ENCODE results near the gene PRPF39.
A peak's percentile ranks its signal among the peaks of the same experiment; 100 is the strongest.

The PRPF39 gene

DNA sequence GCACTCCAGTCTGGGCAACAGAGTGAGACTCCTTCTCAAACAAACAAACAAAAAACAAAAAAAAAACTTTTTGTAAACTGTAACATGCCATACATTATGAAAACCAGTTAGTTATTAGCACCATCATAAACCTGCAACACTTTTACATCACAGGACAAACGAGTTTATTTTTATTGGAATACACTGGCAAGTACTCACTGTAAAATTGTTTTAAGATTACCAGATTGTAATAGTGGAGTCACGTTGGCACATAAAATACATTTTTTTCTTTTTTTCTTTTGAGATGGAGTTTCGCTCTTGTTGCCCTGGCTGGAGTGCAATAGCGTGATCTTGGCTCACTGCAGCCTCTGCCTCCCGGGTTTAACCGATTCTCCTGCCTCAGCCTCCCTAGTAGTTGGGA is 34.7 kb downstream of the PRPF39 start:
- Histone ChIP-seq H3K4me3 (no peak overlapping the region), H3K9ac (ENCODE audit: insufficient read length) (no peak overlapping the region), H3K9me3 (ENCODE audit: low read depth, low read length) (no peaks in the 10 kb centered on the region), H3K27ac (no peak overlapping the region), H3K36me3 (ENCODE audit: insufficient read depth, low read length) (peaks cover 98% of the 10 kb centered on the region)
- no peak for TF ChIP-seq POLR2AphosphoS5 (IDR thresholded peaks at IDR 0.05; ENCODE audit: borderline replicate concordance, low read depth, low read length)
- no peak for TF ChIP-seq EZH2 (IDR thresholded peaks at IDR 0.05)
- TF ChIP-seq FOXP2 (optimal IDR thresholded peaks at IDR 0.05; ENCODE audit: control extremely low read depth, extremely low read length, insufficient read depth), result no peak
- no peak for DNase-seq (ENCODE audit: low read depth, low spot score)

DNA sequence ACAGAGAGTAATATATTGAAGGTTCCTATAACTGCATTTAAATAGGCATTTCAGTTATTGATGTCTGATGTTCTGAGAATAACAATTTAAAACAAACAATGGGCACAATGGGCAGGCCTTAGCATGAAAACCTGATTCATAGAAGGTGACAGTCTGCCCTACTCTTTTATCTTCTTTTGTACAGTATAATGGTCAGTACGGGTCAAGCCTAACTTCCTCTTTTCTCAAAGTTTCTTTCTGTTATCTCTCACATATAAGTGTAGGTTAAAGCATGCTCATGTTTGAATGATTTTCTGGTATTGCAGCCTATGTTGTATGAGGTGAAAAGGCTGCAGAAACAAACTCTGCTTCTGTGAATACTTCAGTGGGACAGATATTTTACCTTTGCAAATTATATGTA is 36.2 kb downstream of the PRPF39 start:
- DNase-seq (ENCODE audit: low read depth, low spot score), result no peak
- Histone ChIP-seq H3K9me3 (ENCODE audit: low read depth, low read length) (no peaks in the 10 kb centered on the region), H3K36me3 (ENCODE audit: insufficient read depth, low read length) (peaks cover 90% of the 10 kb centered on the region), H3K4me3 (no peak overlapping the region), H3K27ac (no peak overlapping the region), H3K9ac (ENCODE audit: insufficient read length) (no peak overlapping the region)
- TF ChIP-seq EZH2 (IDR thresholded peaks at IDR 0.05) (no peak), FOXP2 (optimal IDR thresholded peaks at IDR 0.05; ENCODE audit: control extremely low read depth, extremely low read length, insufficient read depth) (no peak), POLR2AphosphoS5 (IDR thresholded peaks at IDR 0.05; ENCODE audit: borderline replicate concordance, low read depth, low read length) (no peak)

DNA sequence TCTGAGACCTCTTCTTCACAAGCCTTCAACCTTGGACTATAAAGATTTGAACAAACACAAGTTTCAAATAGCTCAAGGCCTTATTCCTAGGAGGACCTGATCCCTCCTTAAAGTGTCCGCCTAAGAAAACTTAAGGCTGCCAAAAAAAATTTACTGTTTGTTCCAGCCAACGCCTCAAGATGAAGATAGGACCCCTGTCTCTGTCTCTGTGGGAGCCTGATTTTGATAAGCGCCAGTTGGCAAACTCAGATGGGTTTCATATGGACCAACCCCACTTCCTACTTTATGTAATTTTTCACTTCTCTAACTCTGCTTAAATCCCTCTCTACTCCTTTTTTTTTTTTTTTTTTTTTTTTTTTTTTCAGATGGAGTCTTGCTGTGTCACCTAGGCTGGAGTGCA is 39.4 kb downstream of the PRPF39 start:
- Histone ChIP-seq H3K27ac (no peak overlapping the region), H3K9me3 (ENCODE audit: low read depth, low read length) (0 out of 2 replicates have a peak, but pooled peaks cover 3% of the 10 kb centered on the region), H3K36me3 (ENCODE audit: insufficient read depth, low read length) (peaks cover 76% of the 10 kb centered on the region), H3K9ac (ENCODE audit: insufficient read length) (no peak overlapping the region), H3K4me3 (no peak overlapping the region)
- TF ChIP-seq POLR2AphosphoS5 (IDR thresholded peaks at IDR 0.05; ENCODE audit: borderline replicate concordance, low read depth, low read length), result no peak
- TF ChIP-seq FOXP2 (optimal IDR thresholded peaks at IDR 0.05; ENCODE audit: control extremely low read depth, extremely low read length, insufficient read depth), result no peak
- no peak for TF ChIP-seq EZH2 (IDR thresholded peaks at IDR 0.05)
- DNase-seq (ENCODE audit: low read depth, low spot score), result no peak

DNA sequence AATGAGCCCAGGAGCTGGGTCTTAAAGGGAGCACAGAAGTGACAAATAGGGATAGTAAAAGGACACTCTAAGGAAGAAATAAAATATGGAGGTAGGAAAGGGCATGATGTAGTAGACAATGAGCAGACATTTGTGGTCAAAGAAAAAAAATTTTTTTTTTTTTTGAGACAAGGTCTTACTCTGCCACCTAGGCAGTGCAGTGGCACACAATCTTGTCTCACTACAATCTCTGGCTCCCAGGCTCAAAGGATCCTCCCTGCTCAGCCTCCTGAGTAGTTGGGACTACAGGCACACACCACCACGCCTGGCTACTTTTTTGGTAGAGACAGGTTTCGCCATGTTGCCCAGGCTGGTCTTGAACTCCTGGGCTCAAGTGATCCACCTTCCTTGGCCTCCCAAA is 41.8 kb downstream of the PRPF39 start:
- TF ChIP-seq POLR2AphosphoS5 (IDR thresholded peaks at IDR 0.05; ENCODE audit: borderline replicate concordance, low read depth, low read length) (no peak), EZH2 (IDR thresholded peaks at IDR 0.05) (no peak), FOXP2 (optimal IDR thresholded peaks at IDR 0.05; ENCODE audit: control extremely low read depth, extremely low read length, insufficient read depth) (no peak)
- DNase-seq (ENCODE audit: low read depth, low spot score), result no peak
- H3K9ac ChIP-seq (ENCODE audit: insufficient read length), result no peak overlapping the region
- H3K9me3 ChIP-seq (ENCODE audit: low read depth, low read length), result 0 out of 2 replicates have a peak, but pooled peaks cover 3% of the 10 kb centered on the region
- H3K36me3 ChIP-seq (ENCODE audit: insufficient read depth, low read length), result peaks cover 71% of the 10 kb centered on the region
- no peak overlapping the region for H3K4me3 ChIP-seq
- no peak overlapping the region for H3K27ac ChIP-seq

DNA sequence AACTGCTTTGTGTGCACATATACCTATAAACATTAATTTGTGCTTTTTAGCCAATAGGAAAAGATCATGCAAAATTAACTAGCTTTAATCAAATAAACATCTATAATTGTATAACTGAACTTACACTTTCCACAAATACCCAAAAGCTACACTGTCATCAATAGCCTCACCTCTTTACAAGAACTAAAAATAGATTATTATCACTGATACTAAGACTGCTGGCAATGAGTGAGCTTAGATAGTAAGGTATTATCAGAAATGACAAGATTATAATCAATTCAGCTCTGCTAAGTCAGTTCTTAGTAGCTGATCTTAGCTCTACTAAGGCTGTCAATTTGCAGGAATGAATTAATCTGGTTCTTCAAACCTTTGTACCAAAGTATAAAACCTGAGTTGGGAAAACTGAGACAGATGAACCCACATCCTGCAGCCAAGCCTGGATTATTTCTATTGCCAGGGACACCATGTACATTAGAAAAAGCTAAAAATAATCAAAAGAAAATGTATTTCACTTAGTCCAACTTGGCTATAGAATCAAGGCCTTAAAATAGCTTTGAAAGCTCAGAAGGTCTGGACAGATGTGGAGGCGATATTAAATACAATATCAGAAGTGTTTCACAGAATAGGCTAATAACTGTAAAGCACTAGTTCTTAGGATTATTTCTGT is 45.2 kb downstream of the PRPF39 start:
- no peak for TF ChIP-seq EZH2 (IDR thresholded peaks at IDR 0.05)
- TF ChIP-seq POLR2AphosphoS5 (IDR thresholded peaks at IDR 0.05; ENCODE audit: borderline replicate concordance, low read depth, low read length), result no peak
- no peak for TF ChIP-seq FOXP2 (optimal IDR thresholded peaks at IDR 0.05; ENCODE audit: control extremely low read depth, extremely low read length, insufficient read depth)
- H3K27ac ChIP-seq, result no peak overlapping the region
- no peak overlapping the region for H3K9ac ChIP-seq (ENCODE audit: insufficient read length)
- 0 out of 2 replicates have a peak, but pooled peaks cover 3% of the 10 kb centered on the region for H3K9me3 ChIP-seq (ENCODE audit: low read depth, low read length)
- peaks cover 44% of the 10 kb centered on the region for H3K36me3 ChIP-seq (ENCODE audit: insufficient read depth, low read length)
- H3K4me3 ChIP-seq, result no peak overlapping the region
- DNase-seq (ENCODE audit: low read depth, low spot score), result no peak

DNA sequence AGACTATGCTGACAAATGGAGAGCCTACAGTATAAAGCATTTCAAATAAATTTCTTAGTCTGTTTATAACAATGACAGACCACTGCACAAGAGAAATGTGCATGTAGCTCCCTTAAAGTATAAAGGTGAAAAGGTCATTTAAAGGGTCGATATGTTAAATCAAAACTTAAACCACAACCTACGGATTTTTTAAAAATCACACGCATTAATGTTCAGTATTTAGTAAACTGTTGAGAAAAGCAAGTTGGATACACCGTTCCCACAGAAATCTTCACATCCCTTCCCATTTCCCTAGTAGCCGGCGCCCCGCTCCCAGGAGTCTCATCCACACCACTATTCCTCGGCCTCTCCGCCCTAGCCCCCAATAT is 49.8 kb downstream of the PRPF39 start:
- H3K9ac ChIP-seq (ENCODE audit: insufficient read length), result peak overlapping the region; percentile 97
- no peak for DNase-seq (ENCODE audit: low read depth, low spot score)
- H3K9me3 ChIP-seq (ENCODE audit: low read depth, low read length), result no peaks in the 10 kb centered on the region
- peak overlapping the region; percentile 93 for H3K4me3 ChIP-seq
- TF ChIP-seq EZH2 (IDR thresholded peaks at IDR 0.05) (no peak), POLR2AphosphoS5 (IDR thresholded peaks at IDR 0.05; ENCODE audit: borderline replicate concordance, low read depth, low read length) (no peak), FOXP2 (optimal IDR thresholded peaks at IDR 0.05; ENCODE audit: control extremely low read depth, extremely low read length, insufficient read depth) (no peak)
- H3K27ac ChIP-seq, result peak overlapping the region; percentile 75
- peaks cover 19% of the 10 kb centered on the region for H3K36me3 ChIP-seq (ENCODE audit: insufficient read depth, low read length)

DNA sequence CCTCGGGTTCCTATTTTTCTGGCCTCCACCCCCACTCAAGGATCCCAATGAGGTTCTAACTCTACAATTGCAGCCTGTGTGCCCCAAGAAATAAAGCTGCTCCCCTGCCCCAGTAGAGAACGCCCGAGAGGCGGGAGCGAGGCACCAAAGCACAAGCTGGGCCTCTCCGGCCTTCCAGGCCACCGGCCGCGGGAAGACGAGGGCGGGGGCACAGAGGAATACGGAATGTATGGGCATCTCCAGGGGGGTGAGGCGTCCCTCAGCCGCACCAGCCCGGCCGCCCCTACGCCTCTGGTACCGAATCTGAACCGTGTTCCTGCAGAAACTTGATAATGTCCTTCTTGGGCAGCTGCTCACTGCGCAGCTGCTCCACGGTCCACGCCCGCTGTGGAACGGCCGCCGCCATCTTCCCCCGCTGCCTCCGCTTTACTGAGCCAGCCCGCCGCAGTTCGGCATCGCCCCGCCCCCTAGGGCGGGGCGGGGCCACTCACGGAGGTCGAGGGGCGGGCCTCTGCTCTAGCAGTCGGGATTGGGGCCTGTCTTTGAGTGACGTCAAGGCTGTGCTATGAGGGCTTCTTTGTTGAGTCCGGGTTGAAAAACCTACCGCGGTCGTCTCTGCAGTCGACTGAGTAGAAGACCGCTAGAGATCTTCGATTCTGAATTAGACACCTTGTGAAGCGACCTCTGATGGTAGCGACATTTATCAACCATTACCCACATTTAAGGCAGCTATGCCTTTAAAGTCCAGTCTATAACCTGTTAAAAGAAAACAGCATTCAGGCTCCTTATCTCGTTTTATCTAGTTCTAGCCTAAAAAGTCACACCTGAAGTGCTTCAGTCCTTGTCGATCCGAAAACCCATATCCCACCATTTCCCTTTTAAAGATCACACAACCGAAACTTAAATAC is 50.4 kb downstream of the PRPF39 start, which contains the start of gene FKBP3:
FKBP3 (minus strand) TSS at position 431 of the 908 bp plus-strand sequence; CDS start at position 406, 25 bp downstream.
- peak; percentile 96 for DNase-seq (ENCODE audit: low read depth, low spot score)
- TF ChIP-seq POLR2AphosphoS5 (IDR thresholded peaks at IDR 0.05; ENCODE audit: borderline replicate concordance, low read depth, low read length), result peak; percentile 95
- no peak for TF ChIP-seq EZH2 (IDR thresholded peaks at IDR 0.05)
- no peak for TF ChIP-seq FOXP2 (optimal IDR thresholded peaks at IDR 0.05; ENCODE audit: control extremely low read depth, extremely low read length, insufficient read depth)
- Histone ChIP-seq H3K4me3 (peak within 1 kb of the TSS; percentile 93), H3K9ac (ENCODE audit: insufficient read length) (peak within 1 kb of the TSS; percentile 97), H3K27ac (peak within 1 kb of the TSS; percentile 75), H3K36me3 (ENCODE audit: insufficient read depth, low read length) (peaks cover 15% of the 10 kb centered on the region), H3K9me3 (ENCODE audit: low read depth, low read length) (no peaks in the 10 kb centered on the region)

DNA sequence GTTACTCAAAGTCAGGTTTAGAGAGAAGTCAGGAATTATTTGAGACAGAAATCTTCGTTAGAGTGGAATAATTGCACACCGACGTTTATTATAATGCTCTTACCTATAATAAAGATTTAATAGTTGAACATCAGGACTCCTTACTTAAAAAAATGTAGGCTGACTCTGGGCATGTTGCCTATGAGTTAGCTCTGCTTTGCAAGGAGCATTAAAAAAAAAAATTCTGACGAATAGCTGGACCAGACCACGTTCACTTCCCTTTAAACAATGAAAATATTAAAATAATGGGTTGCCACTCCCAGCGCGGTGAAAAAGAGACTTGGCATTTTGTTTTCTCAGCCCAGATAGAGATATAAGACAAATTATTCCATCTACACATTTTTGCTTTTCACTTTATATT is 51.2 kb downstream of the PRPF39 start:
- H3K36me3 ChIP-seq (ENCODE audit: insufficient read depth, low read length), result peaks cover 8% of the 10 kb centered on the region; the same call in 1 of the 2 replicates
- no peaks in the 10 kb centered on the region for H3K9me3 ChIP-seq (ENCODE audit: low read depth, low read length)
- no peak for DNase-seq (ENCODE audit: low read depth, low spot score)
- no peak for TF ChIP-seq FOXP2 (optimal IDR thresholded peaks at IDR 0.05; ENCODE audit: control extremely low read depth, extremely low read length, insufficient read depth)
- peak overlapping the region; percentile 93 for H3K4me3 ChIP-seq
- peak overlapping the region; percentile 70 for H3K9ac ChIP-seq (ENCODE audit: insufficient read length)
- peak overlapping the region; percentile 57 for H3K27ac ChIP-seq
